HG03442 (cell line): Measurements from ENCODE around the gene TGFA.
"Not testable (repeated sequence)": the region's sequence is repeated elsewhere in the genome, so short reads cannot be mapped to it uniquely, and the experiment has no call there.

Experiments
- ATAC-seq: cut with Tn5 transposase; IDR thresholded peaks from one replicate; pipeline ENCODE4 v1.9.1; 2021; ENCODE audit warnings: mild to moderate bottlenecking, moderate library complexity; ENCODE audit not compliant: unreplicated experiment

TGFA gene

GRCh38 chr2:70467237-70467636 lies 86.4 kb downstream of the TGFA start:
- ATAC-seq: no peak

GRCh38 chr2:70466647-70467046 lies 87.0 kb downstream of the TGFA start:
- ATAC-seq: not testable (repeated sequence)

GRCh38 chr2:70463997-70464396 lies 89.6 kb downstream of the TGFA start:
- ATAC-seq: no peak

GRCh38 chr2:70463581-70463980 lies 90.0 kb downstream of the TGFA start:
- ATAC-seq: no peak

- no peak for ATAC-seq
Observed at GRCh38 chr2:70461981-70462876, 91.4 kb downstream of the TGFA start.

GRCh38 chr2:70461414-70461813 lies 92.2 kb downstream of the TGFA start:
- no peak for ATAC-seq

GRCh38 chr2:70460333-70460732 lies 93.3 kb downstream of the TGFA start:
- ATAC-seq: no peak

GRCh38 chr2:70458661-70459060 lies 95.0 kb downstream of the TGFA start:
- no peak for ATAC-seq

GRCh38 chr2:70456585-70457495 lies 96.8 kb downstream of the TGFA start:
- ATAC-seq: no peak

GRCh38 chr2:70454936-70455544 lies 98.6 kb downstream of the TGFA start:
- no peak for ATAC-seq

- no peak for ATAC-seq
Observed at GRCh38 chr2:70450641-70451250, 102.9 kb downstream of the TGFA start.

GRCh38 chr2:70448041-70448440 lies 105.6 kb downstream of the TGFA start:
- no peak for ATAC-seq

- no peak for ATAC-seq
Observed at GRCh38 chr2:70443726-70444125, 109.9 kb downstream of the TGFA start.

GRCh38 chr2:70443078-70443465 lies 110.6 kb downstream of the TGFA start:
- no peak for ATAC-seq

GRCh38 chr2:70442301-70443077 lies 111.1 kb downstream of the TGFA start:
- ATAC-seq: no peak

GRCh38 chr2:70440621-70441020 lies 113.0 kb downstream of the TGFA start:
- ATAC-seq: no peak

GRCh38 chr2:70435138-70435537 lies 118.5 kb downstream of the TGFA start:
- ATAC-seq: no peak

GRCh38 chr2:70433315-70433714 lies 120.3 kb downstream of the TGFA start:
- no peak for ATAC-seq

GRCh38 chr2:70431716-70432347 lies 121.8 kb downstream of the TGFA start:
- ATAC-seq: no peak

GRCh38 chr2:70426341-70426740 lies 127.3 kb downstream of the TGFA start:
- ATAC-seq: no peak
